Stomach (tissue), 9 donors: Measurements from ENCODE around the gene XYLT1. TPM values are rescaled to one million over a fixed set of nuclear protein-coding genes. Genes with fewer than 3 reads are reported as not detected.

Experiments used
- DNase-seq, 2 donors: peaks; one replicate each; pipeline versions ENCODE4 v3.0.0 to v3.0.0-alpha.2; 2013 to 2019
- H3K27ac ChIP-seq, 5 donors: fragments of 200-600 bp in 4 of 5; sonication (generic) in 4 of 5; one replicate each; pipeline ENCODE4 v1.5.1; 2013 to 2019; ENCODE audit warnings: mild to moderate bottlenecking in 1 of 5, moderate library complexity in 1 of 5
- H3K27me3 ChIP-seq, 3 donors: fragments of 200-600 bp; sonication (generic); one replicate each; pipeline ENCODE4 v1.5.1; 2017 to 2019; ENCODE audit warnings: mixed run types in 1 of 3
- H3K36me3 ChIP-seq, 4 donors: fragments of 200-600 bp; sonication (generic); 1 replicate in 3 of 4; 2 replicates in 1 of 4; pipeline ENCODE4 v1.5.1; 2016 to 2019
- H3K4me1 ChIP-seq, 4 donors: fragments of 200-600 bp; sonication (generic); one replicate each; pipeline ENCODE4 v1.5.1; 2016 to 2019
- H3K4me3 ChIP-seq, 4 donors: fragments of 200-600 bp; sonication (generic) in 3 of 4; one replicate each; pipeline ENCODE4 v1.5.1; 2016 to 2019; ENCODE audit warnings: mild to moderate bottlenecking in 1 of 4
- H3K9me3 ChIP-seq, 4 donors: fragments of 200-600 bp; sonication (generic); one replicate each; pipeline ENCODE4 v1.5.1; 2016 to 2019
- CTCF ChIP-seq, 7 experiments: fragments of 450-650 bp in 4 of 7; fragments of 200-600 bp in 3 of 7; sonication (generic) in 3 of 7; IDR thresholded peaks; one replicate each; pipeline ENCODE4 v1.5.1; 2016 to 2019; ENCODE audit warnings: antibody characterized with exemption in 7 of 7, control low read depth in 2 of 7, mild to moderate bottlenecking in 1 of 7
- EP300 ChIP-seq: sonication (generic); formaldehyde crosslinking; IDR thresholded peaks from one replicate; pipeline ENCODE4 v1.6.1; 2017; ENCODE audit warnings: antibody characterized with exemption
- POLR2A ChIP-seq, 4 donors: fragments of 450-650 bp; IDR thresholded peaks; one replicate each; pipeline ENCODE4 v1.6.1; 2016; ENCODE audit warnings: antibody characterized with exemption in 4 of 4, control low read depth in 2 of 4, mild to moderate bottlenecking in 1 of 4, moderate library complexity in 1 of 4
- POLR2AphosphoS5 ChIP-seq, 3 donors: sonication (generic); formaldehyde crosslinking; IDR thresholded peaks; one replicate each; pipeline ENCODE4 v1.6.1; 2016; ENCODE audit warnings: antibody characterized with exemption in 3 of 3
- WGBS, 5 donors: extraction: QIAGEN DNeasy Blood & Tissue Kit in 3 of 5; methylation state at CpG; one replicate each; pipeline versions ENCODE4 v1.1.5 to v1.1.7; 2013 to 2018; 5-methylcytosine and 5-hydroxymethylcytosine counted together
- intact Hi-C: fragments of 100-400 bp; cut with DNase I; formaldehyde crosslinking; loops from one replicate; pipeline ENCODE4 v1.15.1; 2023; ENCODE audit warnings: low total_unique reads
- polyA plus RNA-seq, 3 donors: library from polyadenylated mRNA; stranded (reverse); fragments of 200-250 nt; gene quantifications; one replicate each; pipeline ENCODE4 v1.2.3, GENCODE V29; 2013
- total RNA-seq, 5 donors: library from RNA; depleted of rRNA; stranded (reverse); fragments of >200 nt; gene quantifications; one replicate each; pipeline versions ENCODE4 v1.1.0 to v1.2.3, GENCODE V29; 2014 to 2016
- donor health status: healthy with polysubstance abuse.
- donor health status: Bipolar disorder and iron deficiency.
- donor health status: healthy.

The XYLT1 gene
- total and polyA plus RNA-seq, 8 donors: 0.87 to 59.5 (median 9.5) TPM

GRCh38 chr16:17346621-17347569, 123.9 kb downstream of the XYLT1 start:
- no peak overlapping the region for H3K4me3 ChIP-seq
- no peaks in the 10 kb centered on the region for H3K36me3 ChIP-seq
- H3K4me1 ChIP-seq: peaks cover 13 to 70% (median 35%) of the 10 kb centered on the region in 4 donors
- DNase-seq: peak in 1 of 2 donors; percentile 49
- intact Hi-C loops: no loop called here
- no peaks in the 10 kb centered on the region for H3K27me3 ChIP-seq
- H3K9me3 ChIP-seq: no peaks in the 10 kb centered on the region
- H3K27ac ChIP-seq: peak overlapping the region in 3 of 5 donors; percentile 32 to 83 (median 40)
- TF ChIP-seq CTCF (IDR thresholded peaks at IDR 0.05) (no peak), POLR2A (IDR thresholded peaks at IDR 0.05) (no peak), POLR2AphosphoS5 (IDR thresholded peaks at IDR 0.05) (no peak), EP300 (no peak)
- WGBS, 5 donors: 50 to 72% (median 63%) methylated on average over 11 to 12 of the region's 12 CpGs

DNA sequence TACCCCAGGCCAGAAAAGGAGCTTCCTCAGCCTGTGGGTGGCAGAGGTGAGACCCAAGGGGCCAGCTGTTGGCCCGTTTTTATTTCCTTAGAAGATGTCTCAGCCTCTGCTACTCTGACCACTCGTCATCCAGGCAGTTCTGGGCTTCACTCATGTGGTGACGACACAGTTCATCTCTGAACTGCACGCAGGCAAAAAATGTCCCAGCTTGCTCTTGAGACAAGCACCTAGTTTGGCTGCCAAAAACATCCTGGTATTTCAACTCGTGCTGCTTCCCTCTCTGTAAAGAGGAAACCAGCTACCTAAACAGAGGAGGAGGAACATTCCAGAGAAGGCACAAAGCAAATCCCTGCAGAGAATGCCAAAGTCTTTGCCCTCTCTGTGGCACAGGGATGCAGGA, 125.7 kb downstream of the XYLT1 start:
- no peaks in the 10 kb centered on the region for H3K27me3 ChIP-seq
- no peaks in the 10 kb centered on the region for H3K36me3 ChIP-seq
- H3K4me3 ChIP-seq: no peak overlapping the region
- peaks cover 17 to 74% (median 40%) of the 10 kb centered on the region in 4 donors for H3K4me1 ChIP-seq
- intact Hi-C loops: no loop called here
- peak in 1 of 2 donors; percentile 60 for DNase-seq
- TF ChIP-seq POLR2AphosphoS5 (IDR thresholded peaks at IDR 0.05): peak; percentile 11 to 95 (median 37)
- no peak for TF ChIP-seq POLR2A (IDR thresholded peaks at IDR 0.05)
- peak; percentile 42 for TF ChIP-seq EP300
- H3K27ac ChIP-seq: peak overlapping the region in 3 of 5 donors; percentile 39 to 83 (median 51)
- no peaks in the 10 kb centered on the region for H3K9me3 ChIP-seq
- 12 to 63% (median 42%) methylated on average over 3 to 5 of the region's 5 CpGs for WGBS, 5 donors

GRCh38 chr16:17343728-17344127, 127.0 kb downstream of the XYLT1 start:
- Histone ChIP-seq H3K4me3 (no peak overlapping the region), H3K27me3 (no peaks in the 10 kb centered on the region), H3K9me3 (no peaks in the 10 kb centered on the region), H3K4me1 (peaks cover 17 to 77% (median 40%) of the 10 kb centered on the region in 4 donors), H3K27ac (peak overlapping the region in 3 of 5 donors; percentile 22 to 83 (median 31)), H3K36me3 (no peaks in the 10 kb centered on the region)
- DNase-seq: no peak
- TF ChIP-seq EP300 (no peak), POLR2A (IDR thresholded peaks at IDR 0.05) (no peak), CTCF (IDR thresholded peaks at IDR 0.05) (no peak), POLR2AphosphoS5 (IDR thresholded peaks at IDR 0.05) (no peak)
- WGBS, 5 donors: 50 to 65% (median 59%) methylated on average over 8 of the region's 8 CpGs
- intact Hi-C loops: no loop called here

- peak in 1 of 2 donors; percentile 46 for DNase-seq
- Histone ChIP-seq H3K36me3 (no peaks in the 10 kb centered on the region), H3K4me1 (peaks cover 17 to 77% (median 40%) of the 10 kb centered on the region in 4 donors), H3K27me3 (no peaks in the 10 kb centered on the region), H3K27ac (peak overlapping the region in 3 of 5 donors; percentile 3 to 83 (median 31)), H3K9me3 (no peaks in the 10 kb centered on the region), H3K4me3 (no peak overlapping the region)
- intact Hi-C loops: no loop called here
- WGBS, 5 donors: 77 to 81% (median 80%) methylated on average over 10 of the region's 10 CpGs
- TF ChIP-seq POLR2A (IDR thresholded peaks at IDR 0.05) (no peak), POLR2AphosphoS5 (IDR thresholded peaks at IDR 0.05) (no peak), EP300 (no peak), CTCF (IDR thresholded peaks at IDR 0.05) (no peak)
These were observed 127.7 kb downstream of the XYLT1 start for GRCh38 chr16:17343028-17343427.
